Bronchial epithelial cell (primary cell): ENCODE data around the gene PLSCR2. TPM values are rescaled to one million over a fixed set of nuclear protein-coding genes. Genes with fewer than 3 reads are reported as not detected.

ENCODE experiments used
- DNase-seq: peaks from one replicate; pipeline ENCODE4 v3.0.0-alpha.2; 2010; ENCODE audit warnings: low read depth
- FAIRE-seq: peaks from 2 replicates; lab custom pipeline; 2011; peaks lifted over from hg19 to GRCh38; lab: Jason Lieb, UNC
- H3K27me3 ChIP-seq: 2 replicates; pipeline ENCODE4 v1.5.1; 2011; ENCODE audit warnings: low read length; ENCODE audit not compliant: control insufficient read depth, insufficient read depth
- H3K36me3 ChIP-seq: 2 replicates; pipeline ENCODE4 v1.5.1; 2011; ENCODE audit warnings: low read length; ENCODE audit not compliant: control insufficient read depth, insufficient read depth
- H3K4me3 ChIP-seq: 2 replicates; pipeline ENCODE4 v1.5.1; 2011; ENCODE audit warnings: mild to moderate bottlenecking, low read depth, low read length, control low read depth
- CTCF ChIP-seq: IDR thresholded peaks from 2 replicates; pipeline ENCODE4 v1.5.1; 2011; ENCODE audit warnings: mild to moderate bottlenecking, moderate library complexity, low read length, control low read depth, inconsistent platforms; ENCODE audit not compliant: insufficient read depth, severe bottlenecking
- total RNA-seq: library from RNA; depleted of rRNA; stranded (reverse); fragments of >200 nt; gene quantifications from 2 replicates; pipeline ENCODE4 v1.2.1, GENCODE V29; 2014

PLSCR2 gene
- total RNA-seq, result 0.26 TPM in 1 of 2 replicates, not detected in the other

GRCh38 chr3:146469150-146470017 lies at the start of gene PLSCR2:
Gene PLSCR2 (minus strand): TSS chr3:146469561. CDS start chr3:146459904, 9,657 bp downstream.
- no peaks in the 10 kb centered on the region for H3K27me3 ChIP-seq
- FAIRE-seq (no peak), DNase-seq (peak; percentile 8)
- H3K4me3 ChIP-seq, result peak within 1 kb of the TSS; percentile 44
- H3K36me3 ChIP-seq, result no peaks in the 10 kb centered on the region
- TF ChIP-seq CTCF, result no peak

DNA sequence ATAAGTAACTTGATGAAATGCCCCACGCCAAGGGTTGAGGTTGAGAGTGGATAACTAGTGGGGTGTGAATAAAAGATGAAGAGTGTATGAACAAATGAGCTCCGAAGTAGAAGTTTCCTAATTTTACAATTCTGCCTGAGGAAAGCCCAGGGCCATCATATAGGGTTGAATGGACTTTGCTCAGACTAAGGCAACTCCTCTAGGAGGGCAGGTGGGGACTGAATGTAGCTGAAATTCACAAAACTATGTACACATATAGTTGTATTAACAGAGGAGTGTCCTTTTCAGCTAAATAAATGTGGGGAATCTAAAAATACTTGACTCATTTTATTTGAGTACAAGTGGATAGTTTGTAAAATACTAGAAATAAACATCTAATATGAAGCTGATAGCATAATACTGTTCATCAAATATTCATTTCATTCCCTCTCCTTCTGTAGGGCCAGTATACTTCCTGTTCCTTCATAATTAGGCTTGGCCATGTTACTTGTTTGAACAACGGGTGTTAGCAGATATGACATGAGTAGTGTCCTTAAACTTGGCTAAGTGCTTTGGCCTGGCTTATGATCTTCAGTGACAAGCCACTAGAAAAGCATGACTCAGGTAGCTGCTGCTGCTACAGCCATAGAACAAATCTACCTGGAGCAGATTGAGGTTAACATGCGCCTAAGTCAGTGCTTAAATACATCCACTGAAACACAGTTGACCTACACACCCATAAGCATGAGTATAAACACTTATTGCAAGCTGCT lies 48.5 kb upstream of the PLSCR2 start:
- no peak for TF ChIP-seq CTCF
- no peak for FAIRE-seq
- peaks cover 2% of the 10 kb centered on the region for H3K36me3 ChIP-seq

GRCh38 chr3:146513386-146514051 lies 44.2 kb upstream of the PLSCR2 start:
- Histone ChIP-seq H3K4me3 (no peak overlapping the region), H3K27me3 (no peaks in the 10 kb centered on the region), H3K36me3 (peaks cover 2% of the 10 kb centered on the region)
- no peak for TF ChIP-seq CTCF
- DNase-seq (peak; percentile 71), FAIRE-seq (no peak)

More for the DNA sequence above, 48.5 kb upstream of the PLSCR2 start:
- H3K27me3 ChIP-seq, result no peaks in the 10 kb centered on the region
- DNase-seq, result peak; percentile 24
- H3K4me3 ChIP-seq, result no peak overlapping the region

DNA sequence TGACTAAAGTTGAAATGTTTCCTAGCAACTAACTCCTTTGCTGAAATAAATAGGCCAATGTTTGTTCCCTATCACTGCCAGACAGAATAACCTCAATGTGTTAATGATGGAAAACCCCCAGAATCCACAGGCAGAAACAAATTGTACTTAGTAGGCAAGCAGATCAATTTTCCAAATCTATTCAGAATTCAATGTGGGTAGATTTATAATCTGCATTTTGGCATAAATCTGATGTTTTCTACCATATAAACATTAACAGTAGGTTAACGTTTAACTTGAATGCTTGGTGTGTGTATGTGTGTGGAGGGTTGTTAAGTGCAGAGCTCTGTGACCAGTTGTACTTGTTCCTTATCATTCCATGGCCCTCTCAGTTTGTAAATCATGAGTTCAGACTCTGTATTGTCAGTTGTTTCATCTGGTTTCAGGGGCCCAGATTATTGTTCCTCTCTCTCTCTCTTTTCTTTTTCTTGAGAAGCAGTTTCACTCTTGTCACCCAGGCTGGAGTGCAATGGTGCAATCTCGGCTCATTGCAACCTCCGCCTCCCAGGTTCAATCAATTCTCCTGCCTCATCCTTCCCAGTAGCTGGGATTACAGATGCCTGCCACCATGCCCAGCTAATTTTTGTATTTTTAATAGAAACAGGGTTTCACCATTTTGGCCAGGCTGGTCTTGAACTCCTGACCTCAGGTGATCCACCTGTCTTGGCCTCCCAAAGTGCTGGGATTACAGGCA lies 42.2 kb upstream of the PLSCR2 start:
- Histone ChIP-seq H3K27me3 (no peaks in the 10 kb centered on the region), H3K4me3 (no peak overlapping the region), H3K36me3 (peaks cover 2% of the 10 kb centered on the region)
- FAIRE-seq (no peak), DNase-seq (no peak)
- TF ChIP-seq CTCF, result no peak
